A172 (cell line): ENCODE results near the gene FITM2. TPM values are rescaled to one million over a fixed set of nuclear protein-coding genes. Genes with fewer than 3 reads are reported as not detected.
"Not testable (repeated sequence)": the region's sequence is repeated elsewhere in the genome, so short reads cannot be mapped to it uniquely, and the experiment has no call there.

Experiments
- DNase-seq: peaks from one replicate; pipeline ENCODE4 v3.0.0-alpha.2; 2015; ENCODE audit warnings: low spot score
- total RNA-seq: library from RNA; depleted of rRNA; stranded (reverse); fragments of >200 nt; shearing (Covaris generic); gene quantifications from 2 replicates; pipeline ENCODE4 v1.2.3, GENCODE V29; 2014; rRNA removed

The FITM2 gene, protein sequence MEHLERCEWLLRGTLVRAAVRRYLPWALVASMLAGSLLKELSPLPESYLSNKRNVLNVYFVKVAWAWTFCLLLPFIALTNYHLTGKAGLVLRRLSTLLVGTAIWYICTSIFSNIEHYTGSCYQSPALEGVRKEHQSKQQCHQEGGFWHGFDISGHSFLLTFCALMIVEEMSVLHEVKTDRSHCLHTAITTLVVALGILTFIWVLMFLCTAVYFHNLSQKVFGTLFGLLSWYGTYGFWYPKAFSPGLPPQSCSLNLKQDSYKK
- 11.8 and 12.9 TPM in 2 replicates for total RNA-seq

DNA sequence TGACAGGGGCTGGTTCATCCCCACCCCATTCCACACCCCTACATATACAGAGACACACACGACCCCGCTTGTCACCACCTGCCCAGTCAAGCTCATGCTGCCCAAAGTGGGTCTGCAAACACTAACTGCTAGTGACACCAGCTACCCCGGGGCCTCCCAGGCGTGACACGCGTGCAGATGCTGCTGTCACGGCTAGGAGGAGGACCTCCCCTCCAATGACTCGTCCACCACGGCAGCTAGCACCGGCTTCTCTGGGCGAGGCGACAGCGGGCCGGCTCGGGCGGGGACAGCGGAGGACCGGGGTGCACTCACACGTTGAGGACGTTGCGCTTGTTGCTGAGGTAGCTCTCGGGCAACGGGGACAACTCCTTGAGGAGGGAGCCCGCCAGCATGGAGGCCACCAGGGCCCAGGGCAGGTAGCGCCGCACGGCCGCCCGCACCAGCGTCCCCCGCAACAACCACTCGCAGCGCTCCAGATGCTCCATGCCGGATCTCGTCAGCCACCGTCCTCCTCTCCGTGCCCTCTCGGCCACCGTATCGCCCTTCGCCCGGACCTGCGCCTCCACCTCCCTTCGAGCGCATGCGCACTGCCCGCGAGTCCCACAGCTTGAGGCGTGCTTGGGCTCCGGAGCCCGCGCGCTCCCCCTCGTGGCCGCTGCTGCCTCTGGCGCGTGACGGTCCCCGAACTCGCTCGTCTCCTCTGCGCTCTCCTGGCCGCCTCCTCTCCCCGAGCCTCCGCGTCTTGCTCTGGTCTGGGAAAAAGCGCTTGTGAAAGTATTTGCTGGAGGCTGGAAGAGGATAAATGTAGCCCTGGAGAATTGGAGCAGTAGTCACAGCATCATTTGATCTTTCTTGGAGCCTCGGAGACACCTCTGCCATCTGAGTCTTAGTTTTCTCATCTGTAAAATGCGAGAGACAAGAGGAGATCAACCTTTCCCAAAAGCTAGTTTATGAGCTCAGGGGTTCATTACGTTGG is at the start of gene FITM2:
FITM2 (minus strand) TSS at position 539 of the 976 bp plus-strand sequence; CDS start at position 485, 54 bp downstream.
- DNase-seq, result peak; percentile 92

DNA sequence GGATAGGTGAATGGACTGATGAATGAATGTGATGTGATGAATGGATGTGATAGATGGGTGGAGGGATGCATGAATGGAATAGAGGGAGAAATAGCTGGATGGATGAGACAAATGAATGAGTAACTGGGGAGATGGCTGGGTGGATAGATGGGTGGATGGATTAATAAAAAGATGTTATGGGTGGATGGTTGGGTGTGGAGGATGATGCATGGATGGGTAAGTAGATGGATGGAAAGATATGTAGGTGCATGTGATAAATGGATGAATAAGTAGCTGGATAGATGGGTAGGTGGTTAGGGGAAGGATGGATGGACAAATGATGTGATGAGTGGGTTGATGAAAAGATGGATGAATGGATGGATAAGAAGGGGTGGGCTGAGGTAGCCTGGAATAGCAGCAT is 49.2 kb upstream of the FITM2 start:
- DNase-seq, result no peak

DNA sequence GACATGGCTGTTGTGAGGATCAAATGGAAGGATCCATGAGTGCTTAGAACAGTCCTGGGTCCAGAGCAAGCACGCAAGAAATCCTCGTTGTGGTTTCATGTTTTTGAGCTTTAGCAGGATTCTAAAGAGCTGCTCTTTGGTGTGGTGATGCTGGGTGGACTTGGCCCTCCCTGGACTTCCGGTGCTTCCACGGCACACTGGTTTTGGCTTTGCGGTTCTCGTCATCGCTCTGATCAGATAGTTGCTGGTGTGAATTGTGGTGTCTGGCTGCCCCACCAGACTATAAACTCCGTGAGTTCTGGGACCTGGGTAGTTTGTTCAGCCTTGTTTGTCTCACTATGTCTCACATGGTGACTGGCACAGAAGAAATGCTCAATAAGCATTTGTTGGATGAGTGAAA is 47.8 kb upstream of the FITM2 start:
- DNase-seq, result no peak

DNA sequence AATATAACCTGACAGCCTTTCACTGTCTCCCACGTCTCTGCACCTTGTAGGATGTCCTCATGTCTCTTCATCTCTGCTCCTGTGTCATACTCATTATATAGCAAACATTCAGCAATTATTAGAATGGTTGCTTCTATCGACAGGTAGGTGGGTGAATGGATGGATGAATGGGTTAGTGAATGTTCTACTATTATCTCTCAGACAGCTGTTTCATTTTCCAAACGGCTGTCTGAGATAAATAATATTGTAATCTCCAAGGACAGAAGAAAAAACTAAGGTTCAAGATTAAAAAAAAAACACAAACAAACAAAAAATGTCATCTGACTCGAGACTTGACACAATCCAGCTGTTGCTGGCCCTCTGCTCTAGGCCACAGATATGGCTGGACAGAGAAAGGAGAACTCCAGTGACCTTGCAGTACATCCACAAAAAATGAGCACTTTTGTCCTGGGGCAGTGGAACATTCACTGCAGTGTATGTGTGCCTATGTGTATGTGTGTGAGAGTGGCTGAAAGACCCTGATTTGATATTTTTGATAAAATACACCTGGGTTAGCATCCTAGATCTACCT is 46.6 kb upstream of the FITM2 start:
- no peak for DNase-seq

DNA sequence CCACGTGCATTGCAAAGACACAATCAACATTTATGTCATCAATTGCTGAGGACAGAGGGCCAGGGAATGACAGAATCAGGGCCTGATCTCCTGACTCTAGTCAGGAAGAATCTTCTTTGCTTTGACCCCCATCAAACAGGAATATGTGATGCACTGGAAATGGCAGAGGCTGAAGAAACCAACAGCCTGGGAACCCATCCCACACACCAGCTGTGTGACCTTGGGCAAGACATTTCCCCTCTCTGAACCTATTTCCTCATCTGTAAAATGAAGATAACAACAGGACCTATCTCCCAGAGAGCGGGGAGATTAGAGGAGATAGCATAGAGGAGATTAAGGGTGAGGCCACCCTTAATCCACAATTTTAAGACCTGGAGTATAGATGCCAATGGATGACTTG is 46.0 kb upstream of the FITM2 start:
- DNase-seq, result no peak

DNA sequence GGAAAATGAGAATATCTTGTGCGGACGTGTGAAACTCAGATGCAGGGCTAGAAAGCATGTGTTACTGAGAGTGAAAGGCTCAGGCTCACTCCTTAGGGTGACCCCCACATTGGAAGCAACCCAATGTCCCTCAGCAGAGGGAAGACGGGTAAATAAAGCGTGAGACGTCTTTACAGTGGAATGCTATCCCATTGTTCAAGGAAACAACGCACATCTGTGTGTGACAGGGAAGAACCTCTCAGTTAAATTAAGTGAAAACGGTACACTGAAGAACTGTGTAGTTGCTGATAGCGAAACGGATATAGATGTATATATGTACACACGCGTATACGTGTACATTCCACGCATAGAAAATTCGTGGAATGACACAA is 45.3 kb upstream of the FITM2 start:
- DNase-seq, result no peak

DNA sequence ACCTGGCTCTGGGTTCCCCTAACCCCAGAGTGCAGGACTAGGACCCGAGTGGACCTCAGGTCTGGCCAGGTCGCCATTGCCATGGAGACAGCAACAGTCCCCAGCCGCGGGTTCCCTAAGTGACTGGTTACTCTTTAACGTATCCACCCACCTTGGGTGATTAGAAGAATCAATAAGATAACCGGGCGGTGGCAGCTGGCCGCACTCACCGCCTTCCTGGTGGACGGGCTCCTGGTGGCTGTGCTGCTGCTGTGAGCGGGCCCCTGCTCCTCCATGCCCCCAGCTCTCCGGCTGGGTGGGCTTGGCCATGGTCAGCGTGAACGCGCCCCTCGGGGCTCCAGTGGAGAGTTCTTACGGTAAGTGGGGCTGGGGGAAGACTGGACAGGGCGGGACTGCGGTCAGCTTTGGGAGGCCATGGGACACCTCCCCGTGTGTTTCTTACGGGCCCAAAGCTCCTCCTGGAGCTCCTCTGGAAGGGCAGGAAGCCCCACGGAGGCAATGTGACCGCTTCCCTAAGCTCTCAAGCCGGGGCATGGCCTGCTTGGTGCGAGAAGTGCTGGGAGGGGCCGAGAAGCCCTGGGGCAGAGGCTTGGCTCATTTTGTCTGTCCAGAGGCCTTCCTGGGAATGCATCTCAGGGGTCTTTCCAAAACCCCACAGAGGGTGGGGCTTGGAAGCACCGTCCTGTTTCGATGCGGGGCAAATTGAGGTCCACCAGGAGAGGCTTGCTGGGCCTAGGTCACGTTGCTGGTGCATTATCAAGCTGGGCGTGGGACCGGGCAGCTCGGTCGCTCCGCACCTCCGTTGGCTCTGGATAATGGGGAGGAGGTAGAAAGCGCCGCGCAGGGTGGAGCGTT is 44.7 kb upstream of the FITM2 start, which contains the start of gene HNF4A:
HNF4A (plus strand) TSS at position 202 of the 855 bp plus-strand sequence; CDS start at position 308, 106 bp downstream.
- DNase-seq, result no peak

DNA sequence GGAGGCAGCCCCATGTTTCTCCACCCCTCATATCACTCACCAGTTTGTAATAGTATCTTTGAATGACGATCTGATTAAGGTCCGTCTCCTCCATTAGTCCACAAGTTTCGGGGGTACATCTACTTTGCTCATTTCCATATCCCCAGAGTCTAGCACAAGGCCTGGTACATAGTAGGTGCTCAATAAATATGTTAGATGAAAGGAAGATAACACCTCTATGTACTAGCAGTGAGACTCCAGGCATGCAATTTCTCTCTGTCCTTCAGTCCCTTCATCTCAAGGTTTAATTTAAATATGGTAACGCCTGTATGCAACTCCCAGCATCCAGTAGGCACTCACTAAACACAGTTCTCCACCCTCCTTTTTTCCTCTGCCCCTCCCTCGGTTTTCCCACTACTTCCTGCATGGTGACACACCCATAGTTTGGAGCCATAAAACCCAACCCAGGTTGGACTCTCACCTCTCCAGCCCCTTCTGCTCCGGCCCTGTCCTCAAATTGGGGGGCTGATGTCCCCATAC is 44.0 kb upstream of the FITM2 start:
- no peak for DNase-seq

DNA sequence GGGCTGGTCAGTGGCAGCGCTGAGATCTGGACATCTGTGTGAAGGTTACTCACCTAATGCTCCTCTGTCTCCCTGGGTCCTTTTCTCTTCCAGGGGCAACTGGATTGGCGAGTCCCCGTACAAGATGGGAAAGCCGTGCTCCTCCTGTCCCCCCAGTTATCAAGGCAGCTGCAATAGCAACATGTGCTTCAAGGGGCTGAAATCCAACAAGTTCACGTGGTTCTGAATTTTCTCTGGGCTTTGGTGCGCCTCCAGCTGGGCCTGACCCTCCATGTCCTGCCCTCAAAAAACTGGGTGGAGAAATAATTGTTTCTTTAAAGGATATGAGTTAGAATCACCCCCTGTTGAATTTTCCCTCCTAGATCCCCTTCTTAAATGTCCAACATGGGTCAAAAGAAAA is 39.6 kb upstream of the FITM2 start:
- no peak for DNase-seq

DNA sequence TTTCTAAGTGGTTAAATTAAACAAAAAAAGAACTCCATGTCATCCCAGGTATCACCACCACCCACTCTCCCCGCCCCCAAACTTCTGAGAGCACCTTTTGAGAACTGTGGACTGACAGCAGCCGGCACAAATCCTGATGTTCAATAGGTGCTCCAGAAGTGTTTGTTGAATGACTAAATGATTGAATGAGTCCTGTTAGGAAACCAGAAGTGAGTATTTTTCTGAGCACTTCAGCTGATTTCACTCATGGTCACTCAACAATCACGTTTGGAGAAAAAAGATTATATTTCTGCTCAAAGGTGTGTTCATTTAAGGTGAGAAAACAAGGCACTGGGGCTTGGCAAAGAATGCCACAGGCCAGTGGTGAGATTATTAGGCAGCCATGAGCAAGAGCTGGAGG is 38.3 kb upstream of the FITM2 start:
- DNase-seq, result no peak

DNA sequence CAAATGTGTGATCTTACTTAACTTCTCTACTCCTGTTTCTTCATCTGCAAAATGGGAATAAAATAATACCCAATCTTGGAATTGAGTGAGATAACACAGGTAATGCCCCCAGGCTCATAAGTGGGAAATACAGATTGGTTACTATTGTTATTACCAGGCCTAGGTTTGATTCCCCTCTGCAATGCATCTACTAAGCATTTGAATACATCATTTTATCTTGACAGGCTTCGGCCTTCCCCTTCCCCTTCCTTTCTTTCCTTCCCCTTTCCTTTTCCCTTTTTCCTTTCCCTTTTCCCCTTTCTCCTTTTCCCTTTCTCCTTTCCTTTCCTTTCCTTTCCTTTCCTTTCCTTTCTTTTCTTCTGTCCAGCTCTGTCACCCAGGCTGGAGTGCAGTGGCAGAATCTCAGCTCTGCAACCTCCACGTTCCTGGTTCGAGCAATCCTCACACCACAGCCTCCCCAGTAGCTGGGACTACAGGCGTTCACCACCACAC is 37.2 kb upstream of the FITM2 start:
- DNase-seq, result no peak

DNA sequence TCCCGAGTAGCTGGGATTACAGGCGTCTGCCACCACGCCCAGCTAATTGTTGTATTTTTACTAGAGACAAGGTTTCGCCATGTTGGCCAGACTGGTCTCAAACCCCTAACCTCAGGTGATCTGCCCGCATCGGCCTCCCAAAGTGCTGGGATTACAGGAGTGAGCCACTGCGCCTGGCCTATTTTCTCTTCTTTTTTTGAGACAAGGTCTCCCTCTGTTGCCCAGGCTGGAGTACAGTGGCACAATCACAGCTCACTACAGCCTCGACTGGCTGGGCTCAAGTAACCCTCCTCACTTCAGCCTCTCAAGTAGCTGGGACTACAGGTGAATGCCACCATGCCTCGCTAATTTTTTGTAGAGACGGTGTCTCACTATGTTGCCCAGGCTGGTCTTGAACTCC is 34.9 kb upstream of the FITM2 start:
- DNase-seq, result not testable (repeated sequence)

DNA sequence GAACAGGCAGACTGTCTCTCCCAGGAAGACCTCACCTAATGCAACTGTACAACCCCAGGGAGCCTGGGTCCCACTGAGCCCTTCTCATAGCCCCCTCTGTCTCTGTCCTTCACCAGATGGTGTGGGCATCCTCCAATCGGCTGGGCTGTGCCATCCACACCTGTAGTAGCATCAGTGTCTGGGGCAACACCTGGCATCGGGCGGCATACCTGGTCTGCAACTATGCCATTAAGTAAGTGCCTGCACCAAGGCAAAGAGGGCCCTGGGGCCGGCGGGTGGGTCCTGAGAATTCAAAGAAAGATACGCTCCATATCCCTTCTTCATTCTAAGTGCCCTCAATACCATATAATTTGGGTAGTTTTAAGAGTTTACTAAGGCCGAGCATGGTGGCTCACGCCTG is 34.1 kb upstream of the FITM2 start:
- no peak for DNase-seq

DNA sequence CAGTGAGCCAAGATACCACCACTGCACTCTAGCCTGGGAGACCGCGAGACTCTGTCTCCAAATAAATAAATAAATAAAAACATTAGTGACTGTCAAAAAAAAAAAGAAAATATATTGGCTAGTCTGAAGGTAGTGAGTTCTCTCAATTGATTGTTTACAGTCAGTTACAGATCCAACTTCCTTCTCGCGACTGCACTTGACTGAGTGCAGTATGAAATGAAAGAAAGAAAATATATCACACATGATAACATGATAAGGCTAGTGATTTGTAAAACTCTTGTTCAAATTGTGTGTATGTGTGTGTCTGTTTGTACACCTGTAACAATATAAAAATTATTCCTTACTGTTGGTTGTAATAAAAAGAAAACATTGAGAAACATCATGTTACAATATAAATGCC is 33.7 kb upstream of the FITM2 start:
- no peak for DNase-seq

DNA sequence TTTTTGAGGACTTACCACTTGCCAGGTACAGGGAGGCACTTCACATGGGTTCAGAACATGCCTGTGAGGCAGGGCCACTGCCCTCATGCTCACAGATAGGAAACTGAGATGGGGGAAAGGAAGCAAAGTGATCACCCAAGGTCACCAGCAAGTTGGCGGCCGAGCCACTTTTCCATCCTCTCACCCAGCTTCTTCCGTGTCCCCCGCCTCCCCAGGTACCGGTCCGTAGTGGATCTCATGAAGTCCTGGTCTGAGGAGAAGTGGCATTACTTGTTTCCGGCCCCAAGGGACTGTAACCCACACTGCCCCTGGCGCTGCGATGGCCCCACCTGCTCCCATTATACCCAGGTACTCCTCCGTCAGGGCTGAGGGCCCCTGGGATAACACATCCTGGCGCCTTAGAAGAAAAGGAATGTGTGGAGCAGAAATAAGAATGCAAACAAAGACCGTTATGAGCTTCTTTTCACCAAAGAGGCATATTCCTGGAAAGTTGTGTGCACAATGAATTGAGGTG is 32.2 kb upstream of the FITM2 start:
- DNase-seq, result no peak

DNA sequence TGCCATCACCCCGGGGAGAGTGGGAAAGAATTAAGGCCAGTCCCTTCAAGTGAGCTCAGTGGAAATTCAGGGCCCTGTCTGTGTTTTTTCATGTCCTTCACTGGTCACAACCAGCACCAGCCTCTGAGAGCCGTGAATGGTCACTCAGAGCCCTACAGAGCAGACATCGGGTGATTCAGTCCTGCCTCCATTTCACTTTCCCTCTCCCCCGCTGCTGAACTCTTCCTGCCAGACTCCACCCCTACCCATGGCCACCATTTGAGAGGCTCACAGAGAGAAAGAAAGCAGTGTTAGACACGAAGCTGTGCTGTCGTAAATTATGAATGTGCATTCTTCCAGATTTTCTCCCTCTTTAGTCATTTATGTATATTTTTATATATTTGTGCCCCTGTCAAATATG is 31.2 kb upstream of the FITM2 start:
- peak; percentile 44 for DNase-seq

DNA sequence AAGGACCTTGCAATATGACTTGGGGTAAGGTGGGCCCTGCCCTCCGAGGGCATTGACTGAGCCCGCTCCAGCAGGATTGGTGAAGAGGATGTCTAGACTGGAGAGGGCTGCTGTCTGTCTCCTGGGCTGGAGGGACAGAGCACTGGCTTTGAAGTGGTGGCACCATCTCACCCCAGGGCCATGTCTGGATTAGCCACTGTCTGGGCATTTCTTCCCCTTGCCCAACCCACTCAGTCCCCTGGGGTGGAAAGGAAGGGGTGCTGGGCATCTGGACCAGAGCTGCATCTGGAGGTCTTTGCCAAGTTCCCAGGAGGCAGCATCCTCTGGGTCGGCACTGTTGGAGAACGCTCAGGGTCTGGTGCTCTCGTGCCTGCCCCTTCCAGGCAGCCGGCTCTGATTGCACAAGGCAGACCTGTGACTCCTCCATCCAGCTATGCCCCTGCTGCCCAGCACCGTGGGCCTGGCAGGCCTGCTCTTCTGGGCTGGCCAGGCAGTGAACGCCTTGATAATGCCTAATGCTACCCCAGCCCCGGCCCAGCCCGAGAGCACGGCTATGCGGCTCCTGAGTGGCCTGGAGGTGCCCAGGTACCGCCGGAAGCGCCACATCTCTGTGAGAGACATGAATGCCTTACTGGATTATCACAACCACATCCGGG is 25.9 kb upstream of the FITM2 start, which contains the start of gene R3HDML:
R3HDML (plus strand) TSS at position 319 of the 656 bp plus-strand sequence; CDS start at position 434, 115 bp downstream.
- no peak for DNase-seq

DNA sequence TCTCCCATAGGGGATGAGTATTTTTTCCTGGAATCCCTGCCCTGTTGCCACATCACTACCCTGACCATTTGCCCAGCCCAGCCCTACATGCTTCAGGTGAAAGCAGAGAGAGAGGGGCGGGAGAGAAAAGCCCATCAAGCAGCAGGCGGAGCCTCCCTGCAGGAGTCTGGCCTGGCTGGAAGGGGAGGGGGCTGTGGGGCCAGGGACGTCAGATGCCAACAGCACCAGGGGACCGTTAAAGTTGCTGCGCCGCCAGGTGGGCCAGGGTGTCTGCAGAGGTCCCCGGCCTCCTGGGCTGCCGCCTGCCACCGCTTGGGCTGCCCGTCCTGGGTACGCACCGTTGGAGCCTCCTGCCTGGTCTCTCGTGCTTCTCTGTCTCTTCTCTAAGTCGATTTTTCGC is 25.1 kb upstream of the FITM2 start:
- no peak for DNase-seq

DNA sequence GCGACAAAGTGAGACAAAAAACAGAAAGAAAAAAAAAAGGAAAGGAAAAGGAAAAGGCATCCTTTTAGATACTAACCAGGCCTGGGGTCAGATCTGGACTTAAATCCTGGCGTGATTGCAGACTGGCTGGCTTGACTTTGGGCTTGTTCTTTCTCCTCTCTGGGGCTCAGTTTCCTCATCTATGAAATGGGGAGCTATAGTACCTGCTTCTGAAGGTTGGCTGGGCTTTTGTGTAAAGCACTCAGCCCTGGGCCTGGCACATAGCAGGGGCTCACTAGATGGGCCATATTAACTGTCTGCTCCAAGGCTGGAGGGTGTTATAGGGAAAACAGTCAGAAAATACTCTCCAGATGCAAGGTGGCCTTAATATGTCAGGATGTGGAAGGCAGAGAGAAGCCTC is 24.7 kb upstream of the FITM2 start:
- no peak for DNase-seq

DNA sequence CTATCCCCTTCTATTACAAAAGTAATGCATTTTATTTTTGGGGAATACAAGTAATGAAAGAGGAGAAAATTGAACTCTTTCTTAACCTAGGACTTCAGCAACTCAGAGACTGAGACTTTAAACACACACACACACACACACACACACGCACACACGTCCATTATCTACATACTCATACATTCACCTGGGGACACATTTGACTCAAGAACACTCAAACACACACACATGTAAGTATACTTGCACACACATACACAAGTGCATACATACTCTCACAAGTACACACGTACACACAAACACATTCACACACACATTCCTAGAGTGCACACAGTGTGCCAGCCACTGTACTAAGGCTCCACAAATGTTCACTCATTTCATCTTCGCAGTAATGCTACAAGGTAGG is 23.7 kb upstream of the FITM2 start:
- no peak for DNase-seq
